B cell (primary cell): ENCODE data around the gene MIX23. TPM values are rescaled to one million over a fixed set of nuclear protein-coding genes. Genes with fewer than 3 reads are reported as not detected.
"Not testable (repeated sequence)": the region's sequence is repeated elsewhere in the genome, so short reads cannot be mapped to it uniquely, and the experiment has no call there.

ENCODE experiments used
- ATAC-seq: fragments of 200-7000 bp; cut with Tn5 transposase; one replicate; pipeline ENCODE4 v1.10.0; 2021; ENCODE audit warnings: low read depth, mild to moderate bottlenecking, moderate number of reproducible peaks, moderate library complexity
- CTCF ChIA-PET: fragments of 350-600 bp; sonication (Branson Sonifier 250); formaldehyde crosslinking; loops from one replicate; lab custom pipeline; 2021; ENCODE audit warnings: antibody characterized with exemption, inconsistent platforms; lab: Charles Lee
- POLR2A ChIA-PET: fragments of 350-600 bp; sonication (Branson Sonifier 250); formaldehyde crosslinking; loops from one replicate; lab custom pipeline; 2021; ENCODE audit warnings: antibody characterized with exemption; lab: Charles Lee
- DNase-seq: peaks from one replicate; pipeline ENCODE4 v3.0.0; 2013
- H2AFZ ChIP-seq: 2 replicates; pipeline ENCODE4 v1.6.1; 2012; ENCODE audit warnings: mild to moderate bottlenecking, low read depth, low read length; ENCODE audit not compliant: insufficient read depth, poor library complexity, severe bottlenecking
- H3K27ac ChIP-seq, 2 donors: 1 replicate in 1 of 2; 2 replicates in 1 of 2; pipeline ENCODE4 v1.5.1; 2012 to 2013; ENCODE audit warnings: low read length in 2 of 2, mild to moderate bottlenecking in 2 of 2, moderate library complexity in 1 of 2
- H3K27me3 ChIP-seq, 4 experiments: fragments of 200-600 bp in 1 of 4; sonication (generic) in 1 of 4; replicated peaks in 1 of 4; 1 replicate in 2 of 4; 2 replicates in 2 of 4; pipeline versions ENCODE4 v1.6.1 to v1.7.0; 2013 to 2016; ENCODE audit warnings: low read length in 3 of 4, mild to moderate bottlenecking in 2 of 4, mixed read lengths in 1 of 4, moderate library complexity in 1 of 4; ENCODE audit not compliant: insufficient read depth in 4 of 4, control insufficient read depth in 3 of 4; ENCODE audit errors: control extremely low read depth in 1 of 4
- H3K36me3 ChIP-seq, 2 experiments: replicated peaks in 1 of 2; 1 replicate in 1 of 2; 2 replicates in 1 of 2; pipeline versions ENCODE4 v1.6.1 to v1.7.1; 2013; ENCODE audit warnings: low read length in 1 of 2; ENCODE audit not compliant: insufficient read depth in 2 of 2, control insufficient read depth in 1 of 2; ENCODE audit errors: control extremely low read depth in 1 of 2, extremely low read depth in 1 of 2
- H3K4me1 ChIP-seq, 2 donors: fragments of 200-600 bp in 1 of 2; sonication (generic) in 1 of 2; 1 replicate in 1 of 2; 2 replicates in 1 of 2; pipeline versions ENCODE4 v1.5.1 to v1.6.1; 2013 to 2017; ENCODE audit warnings: low read length in 2 of 2; ENCODE audit not compliant: control insufficient read depth in 2 of 2, insufficient read depth in 2 of 2
- H3K4me2 ChIP-seq: replicated peaks from 2 replicates; pipeline ENCODE3; 2012; ENCODE audit warnings: mild to moderate bottlenecking, low read depth, low read length; ENCODE audit not compliant: poor library complexity, severe bottlenecking
- H3K4me3 ChIP-seq, 5 experiments: fragments of 200-600 bp in 1 of 5; sonication (generic) in 1 of 5; 1 replicate in 3 of 5; 2 replicates in 2 of 5; pipeline versions ENCODE4 v1.5.1 to v1.7.0; 2011 to 2016; ENCODE audit warnings: low read length in 4 of 5, mild to moderate bottlenecking in 4 of 5, low read depth in 2 of 5, control low read depth in 1 of 5, moderate library complexity in 1 of 5; ENCODE audit not compliant: insufficient read depth in 1 of 5; ENCODE audit errors: control extremely low read depth in 1 of 5, extremely low read depth in 1 of 5
- H3K79me2 ChIP-seq: fragments of 200-600 bp; sonication (generic); one replicate; pipeline ENCODE4 v1.6.0; 2016; ENCODE audit warnings: low read length; ENCODE audit not compliant: control insufficient read depth, insufficient read depth
- H3K9ac ChIP-seq: fragments of 200-600 bp; sonication (generic); 2 replicates; pipeline ENCODE4 v1.6.1; 2017; ENCODE audit warnings: mild to moderate bottlenecking, low read length, moderate library complexity
- H3K9me3 ChIP-seq, 3 donors: one replicate each; pipeline versions ENCODE4 v1.6.1 to v1.7.1; 2013; ENCODE audit warnings: low read length in 2 of 3; ENCODE audit not compliant: control insufficient read depth in 2 of 3, insufficient read depth in 1 of 3; ENCODE audit errors: control extremely low read depth in 1 of 3
- H4K20me1 ChIP-seq: 2 replicates; pipeline ENCODE4 v1.6.0; 2012; ENCODE audit warnings: mild to moderate bottlenecking, low read length; ENCODE audit not compliant: insufficient read depth, control insufficient read depth, poor library complexity, severe bottlenecking
- H3K27ac Mint-ChIP-seq: one replicate; pipeline ENCODE4 v1.8.0; 2021; ENCODE audit warnings: mixed read lengths
- H3K27me3 Mint-ChIP-seq: one replicate; pipeline ENCODE4 v1.8.0; 2021; ENCODE audit warnings: mixed read lengths
- H3K4me1 Mint-ChIP-seq: one replicate; pipeline ENCODE4 v1.8.0; 2021; ENCODE audit warnings: mixed read lengths
- H3K4me3 Mint-ChIP-seq: one replicate; pipeline ENCODE4 v1.8.0; 2021; ENCODE audit warnings: mixed read lengths
- H3K9me3 Mint-ChIP-seq: one replicate; pipeline ENCODE4 v1.8.0; 2022; ENCODE audit warnings: mixed read lengths; ENCODE audit not compliant: insufficient read depth
- CTCF ChIP-seq: fragments of 200-600 bp; IDR thresholded peaks from one replicate; pipeline ENCODE4 v1.8.0; 2022; ENCODE audit warnings: antibody characterized with exemption, mild to moderate bottlenecking
- EZH2 ChIP-seq: IDR thresholded peaks from 2 replicates; pipeline ENCODE4 v1.6.1; 2012; ENCODE audit warnings: borderline replicate concordance, low read depth, mild to moderate bottlenecking, moderate library complexity, low read length; ENCODE audit not compliant: insufficient read depth, poor library complexity, severe bottlenecking
- WGBS: methylation state at CpG from one replicate; pipeline ENCODE4 v1.1.5; 2013; ENCODE audit warnings: missing lambda C conversion rate; ENCODE audit not compliant: insufficient coverage; 5-methylcytosine and 5-hydroxymethylcytosine counted together
- intact Hi-C: fragments of 100-400 bp; cut with micrococcal nuclease; formaldehyde crosslinking; loops from one replicate; pipeline ENCODE4 v1.10.0; 2022
- polyA plus RNA-seq: library from polyadenylated mRNA; depleted of rRNA; stranded (reverse); fragments of >200 nt; gene quantifications from 2 replicates; pipeline ENCODE4 v1.2.3, GENCODE V29; 2012
- total RNA-seq, 2 donors: library from RNA; stranded (reverse); fragments of 120-200 nt in 1 of 2; gene quantifications; 1 replicate in 1 of 2; 2 replicates in 1 of 2; pipeline versions ENCODE4 v1.2.3 to v1.2.4, GENCODE V29; 2013 to 2022

Gene MIX23
- total and polyA plus RNA-seq, 2 donors (not counting 1 experiment from before 2014, with no cell fraction given): 9.2 to 33.1 TPM

GRCh38 chr3:122366379-122366749 is 16.7 kb downstream of the MIX23 start:
- H4K20me1 ChIP-seq: no peaks in the 10 kb centered on the region
- no peaks in the 10 kb centered on the region for H3K4me1 Mint-ChIP-seq
- intact Hi-C loops: no loop called here
- no peaks in the 10 kb centered on the region for H3K9me3 ChIP-seq
- TF ChIP-seq CTCF (no peak), EZH2 (no peak)
- no peak for ATAC-seq
- H3K27ac Mint-ChIP-seq: no peak overlapping the region
- H3K36me3 ChIP-seq: peaks cover 0 to 45% of the 10 kb centered on the region in 2 experiments
- no peak overlapping the region for H3K4me2 ChIP-seq
- H3K9me3 Mint-ChIP-seq: no peaks in the 10 kb centered on the region
- H2AFZ ChIP-seq: no peak overlapping the region
- CTCF ChIA-PET: no interaction called here
- no peak overlapping the region for H3K27ac ChIP-seq
- no peaks in the 10 kb centered on the region for H3K27me3 Mint-ChIP-seq
- no peak overlapping the region for H3K4me3 Mint-ChIP-seq
- no peak overlapping the region for H3K9ac ChIP-seq
- H3K4me1 ChIP-seq: no peaks in the 10 kb centered on the region
- no peaks in the 10 kb centered on the region for H3K27me3 ChIP-seq
- no peak for DNase-seq
- H3K4me3 ChIP-seq: no peak overlapping the region
- POLR2A ChIA-PET: no interaction called here
- 92% methylated on average over 2 of the region's 5 CpGs for WGBS
- H3K79me2 ChIP-seq: no peaks in the 10 kb centered on the region

- H3K27ac ChIP-seq, ATAC-seq, H4K20me1 ChIP-seq, H3K4me2 ChIP-seq, H3K9me3 Mint-ChIP-seq, H3K9ac ChIP-seq, H3K4me3 ChIP-seq, DNase-seq, H3K27me3 Mint-ChIP-seq, H2AFZ ChIP-seq, POLR2A ChIA-PET, H3K9me3 ChIP-seq, H3K27ac Mint-ChIP-seq, H3K4me1 ChIP-seq, H3K4me3 Mint-ChIP-seq, H3K4me1 Mint-ChIP-seq, H3K27me3 ChIP-seq, intact Hi-C loops, H3K79me2 ChIP-seq: not testable (repeated sequence)
- peaks cover 0 to 45% of the 10 kb centered on the region in 2 experiments for H3K36me3 ChIP-seq
- CTCF ChIA-PET: interaction anchor here (0.5 to 1.8 kb wide), 2 partner anchors 12 to 805 kb away, joined by 3 read pairs; no protein-coding TSS in a partner anchor
- WGBS: 93% methylated on average over 6 of the region's 10 CpGs
These were observed 17.3 kb downstream of the MIX23 start for GRCh38 chr3:122365582-122366378.
